Measurements from ENCODE around the gene SURF1. TPM values are rescaled to one million over a fixed set of nuclear protein-coding genes. Genes with fewer than 3 reads are reported as not detected.

The SURF1 gene
- total and polyA plus RNA-seq, 2 donors (not counting 1 experiment from before 2014, with no cell fraction given) = 44.1 to 54.5 TPM

DNA sequence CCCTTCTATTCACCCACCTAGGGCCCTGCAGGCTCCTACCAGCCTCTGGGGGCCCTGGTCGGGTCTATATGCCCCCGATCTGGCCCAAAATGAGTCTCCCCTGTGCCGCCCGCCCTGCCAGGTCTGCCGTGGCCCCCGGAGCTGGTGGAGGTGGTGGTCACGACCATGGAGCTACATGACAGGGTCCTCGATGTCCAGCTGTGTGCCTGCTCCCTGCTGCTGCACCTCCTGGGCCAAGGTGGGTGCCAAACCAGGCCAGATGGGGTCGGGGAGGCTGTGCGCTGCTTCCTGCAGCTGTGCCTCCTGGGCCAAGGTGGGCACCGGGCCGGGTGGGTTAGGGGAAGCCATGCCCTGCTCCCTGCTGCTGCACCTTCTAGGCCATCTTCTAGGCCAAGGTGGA is 44.0 kb upstream of the SURF1 start:
- Mint-ChIP-seq H3K27me3 (no peaks in the 10 kb centered on the region), H3K9me3 (ENCODE audit: insufficient read depth) (no peaks in the 10 kb centered on the region), H3K27ac (no peak overlapping the region), H3K4me3 (no peak overlapping the region), H3K4me1 (no peaks in the 10 kb centered on the region)
- 92% methylated on average over 12 of the region's 12 CpGs for WGBS (ENCODE audit: insufficient coverage)
- H3K9ac ChIP-seq (ENCODE audit: low read length) = no peak overlapping the region
- H4K20me1 ChIP-seq (ENCODE audit: control insufficient read depth, insufficient read depth, low read length, poor library complexity, severe bottlenecking) = peaks cover 23% of the 10 kb centered on the region
- peaks cover 0 to 12% of the 10 kb centered on the region in 2 experiments for H3K36me3 ChIP-seq (replicated peaks in 1 of 2; ENCODE audit: control extremely low read depth in 1 of 2, control insufficient read depth in 1 of 2, extremely low read depth in 1 of 2, insufficient read depth in 2 of 2, low read length in 1 of 2)
- ATAC-seq (ENCODE audit: low read depth) = no peak
- intact Hi-C loops (cut with micrococcal nuclease) = no loop called here
- H3K4me1 ChIP-seq (ENCODE audit: control insufficient read depth in 2 of 2, insufficient read depth in 2 of 2, low read length in 2 of 2) = no peaks in the 10 kb centered on the region
- ChIA-PET CTCF (interaction anchor here (0.5 to 1.3 kb wide), 6 partner anchors 19 to 213 kb away, joined by 3 to 5 read pairs (median 4); no protein-coding TSS in a partner anchor), POLR2A (interaction anchor here (0.6 to 0.7 kb wide), 2 partner anchors 11 to 334 kb away, joined by 3 to 4 read pairs; no protein-coding TSS in a partner anchor)
- H3K4me3 ChIP-seq (ENCODE audit: control extremely low read depth in 1 of 5, extremely low read depth in 1 of 5, insufficient read depth in 1 of 5, low read depth in 2 of 5, low read length in 4 of 5) = no peak overlapping the region
- H3K4me2 ChIP-seq (replicated peaks; ENCODE audit: low read depth, low read length, poor library complexity, severe bottlenecking) = no peak overlapping the region
- H2AFZ ChIP-seq (ENCODE audit: insufficient read depth, low read depth, low read length, poor library complexity, severe bottlenecking) = no peak overlapping the region
- no peak for DNase-seq
- no peaks in the 10 kb centered on the region for H3K79me2 ChIP-seq (ENCODE audit: control insufficient read depth, insufficient read depth, low read length)
- TF ChIP-seq CTCF (IDR thresholded peaks at IDR 0.05) (no peak), EZH2 (IDR thresholded peaks at IDR 0.05; ENCODE audit: borderline replicate concordance, insufficient read depth, low read depth, low read length, poor library complexity, severe bottlenecking) (no peak)
- no peaks in the 10 kb centered on the region for H3K27me3 ChIP-seq (replicated peaks in 1 of 4; ENCODE audit: control extremely low read depth in 1 of 4, control insufficient read depth in 3 of 4, insufficient read depth in 4 of 4, low read length in 3 of 4)
- H3K27ac ChIP-seq (ENCODE audit: low read length in 2 of 2) = no peak overlapping the region
- H3K9me3 ChIP-seq (ENCODE audit: control extremely low read depth in 1 of 3, control insufficient read depth in 2 of 3, insufficient read depth in 1 of 3, low read length in 2 of 3) = no peaks in the 10 kb centered on the region

DNA sequence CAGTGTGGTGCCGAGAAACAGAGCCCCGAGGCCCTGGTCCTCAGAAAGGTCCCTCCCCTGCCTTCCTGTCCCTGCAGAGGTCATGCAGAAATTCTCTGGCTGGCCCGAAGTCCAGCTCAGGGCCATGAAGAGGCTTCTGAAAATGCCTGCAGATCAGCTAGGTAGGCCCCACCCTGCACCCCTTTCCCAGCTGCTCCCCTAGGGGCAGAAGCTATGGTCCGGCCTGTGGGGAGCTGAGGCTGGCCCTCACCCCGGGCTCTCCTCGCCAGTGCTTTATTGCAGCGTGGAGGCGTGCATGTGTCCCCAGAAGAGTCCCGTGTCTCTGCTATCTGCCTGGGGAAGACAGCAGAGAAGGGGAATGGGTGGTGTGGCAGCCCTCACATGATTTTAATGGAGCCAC is 41.6 kb upstream of the SURF1 start:
- Histone ChIP-seq H3K79me2 (ENCODE audit: control insufficient read depth, insufficient read depth, low read length) (no peaks in the 10 kb centered on the region), H3K4me3 (ENCODE audit: control extremely low read depth in 1 of 5, extremely low read depth in 1 of 5, insufficient read depth in 1 of 5, low read depth in 2 of 5, low read length in 4 of 5) (no peak overlapping the region), H4K20me1 (ENCODE audit: control insufficient read depth, insufficient read depth, low read length, poor library complexity, severe bottlenecking) (no peaks in the 10 kb centered on the region), H3K36me3 (replicated peaks in 1 of 2; ENCODE audit: control extremely low read depth in 1 of 2, control insufficient read depth in 1 of 2, extremely low read depth in 1 of 2, insufficient read depth in 2 of 2, low read length in 1 of 2) (peaks cover 0 to 3% of the 10 kb centered on the region in 2 experiments), H3K27ac (ENCODE audit: low read length in 2 of 2) (no peak overlapping the region), H3K27me3 (replicated peaks in 1 of 4; ENCODE audit: control extremely low read depth in 1 of 4, control insufficient read depth in 3 of 4, insufficient read depth in 4 of 4, low read length in 3 of 4) (no peaks in the 10 kb centered on the region), H3K9me3 (ENCODE audit: control extremely low read depth in 1 of 3, control insufficient read depth in 2 of 3, insufficient read depth in 1 of 3, low read length in 2 of 3) (no peaks in the 10 kb centered on the region), H3K4me1 (ENCODE audit: control insufficient read depth in 2 of 2, insufficient read depth in 2 of 2, low read length in 2 of 2) (no peaks in the 10 kb centered on the region), H2AFZ (ENCODE audit: insufficient read depth, low read depth, low read length, poor library complexity, severe bottlenecking) (no peak overlapping the region), H3K9ac (ENCODE audit: low read length) (no peak overlapping the region), H3K4me2 (replicated peaks; ENCODE audit: low read depth, low read length, poor library complexity, severe bottlenecking) (no peak overlapping the region)
- ChIA-PET CTCF (interaction anchor here (0.5 kb wide), 1 partner anchor 111 kb away, joined by 5 read pairs; no protein-coding TSS in a partner anchor), POLR2A (no interaction called here)
- H3K4me1 Mint-ChIP-seq = no peaks in the 10 kb centered on the region
- TF ChIP-seq EZH2 (IDR thresholded peaks at IDR 0.05; ENCODE audit: borderline replicate concordance, insufficient read depth, low read depth, low read length, poor library complexity, severe bottlenecking) (no peak), CTCF (IDR thresholded peaks at IDR 0.05) (no peak)
- DNase-seq = no peak
- H3K9me3 Mint-ChIP-seq (ENCODE audit: insufficient read depth) = no peaks in the 10 kb centered on the region
- H3K27ac Mint-ChIP-seq = no peak overlapping the region
- no peak for ATAC-seq (ENCODE audit: low read depth)
- 85% methylated on average over 3 of the region's 9 CpGs for WGBS (ENCODE audit: insufficient coverage)
- no peaks in the 10 kb centered on the region for H3K27me3 Mint-ChIP-seq
- intact Hi-C loops (cut with micrococcal nuclease) = no loop called here
- no peak overlapping the region for H3K4me3 Mint-ChIP-seq

Measured in B cell (primary cell).